ENCODE results near the gene MNX1.

DNA sequence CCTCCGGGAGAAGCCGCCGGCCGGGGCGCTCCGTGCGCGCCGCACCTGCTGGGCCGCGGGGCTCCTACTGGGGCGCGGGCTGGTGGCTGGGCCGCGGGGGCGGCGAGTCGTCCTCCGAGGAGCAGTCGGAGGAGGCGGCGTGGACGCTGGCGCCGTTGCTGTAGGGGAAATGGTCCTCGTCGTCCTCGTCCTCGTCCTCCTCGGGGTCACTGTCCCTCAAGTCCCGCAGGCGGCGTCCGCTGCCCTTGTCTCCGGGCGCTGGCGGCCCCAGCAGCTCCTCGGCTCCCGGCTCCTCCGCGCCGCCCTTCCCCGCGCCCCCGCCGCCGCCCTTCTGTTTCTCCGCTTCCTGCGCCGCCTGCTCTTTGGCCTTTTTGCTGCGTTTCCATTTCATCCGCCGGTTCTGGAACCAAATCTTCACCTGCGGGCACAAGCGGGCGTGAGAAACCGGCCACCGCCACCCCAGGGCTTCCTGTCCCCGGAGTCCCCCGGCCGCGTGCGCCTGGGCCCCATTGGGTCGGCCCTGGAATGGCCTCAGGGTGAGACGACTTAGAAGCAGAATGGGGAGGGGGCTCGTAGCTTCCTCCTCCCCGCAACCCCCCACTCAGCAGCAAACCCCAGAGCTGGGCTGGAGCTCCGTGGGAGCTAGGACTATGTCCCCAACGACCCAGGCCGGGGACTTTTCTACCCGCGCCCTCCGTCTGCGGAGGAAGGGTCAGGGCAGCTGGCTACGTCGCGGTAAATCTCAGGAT, 4.8 kb downstream of the MNX1 start:
- TF ChIP-seq, protein P1, sequence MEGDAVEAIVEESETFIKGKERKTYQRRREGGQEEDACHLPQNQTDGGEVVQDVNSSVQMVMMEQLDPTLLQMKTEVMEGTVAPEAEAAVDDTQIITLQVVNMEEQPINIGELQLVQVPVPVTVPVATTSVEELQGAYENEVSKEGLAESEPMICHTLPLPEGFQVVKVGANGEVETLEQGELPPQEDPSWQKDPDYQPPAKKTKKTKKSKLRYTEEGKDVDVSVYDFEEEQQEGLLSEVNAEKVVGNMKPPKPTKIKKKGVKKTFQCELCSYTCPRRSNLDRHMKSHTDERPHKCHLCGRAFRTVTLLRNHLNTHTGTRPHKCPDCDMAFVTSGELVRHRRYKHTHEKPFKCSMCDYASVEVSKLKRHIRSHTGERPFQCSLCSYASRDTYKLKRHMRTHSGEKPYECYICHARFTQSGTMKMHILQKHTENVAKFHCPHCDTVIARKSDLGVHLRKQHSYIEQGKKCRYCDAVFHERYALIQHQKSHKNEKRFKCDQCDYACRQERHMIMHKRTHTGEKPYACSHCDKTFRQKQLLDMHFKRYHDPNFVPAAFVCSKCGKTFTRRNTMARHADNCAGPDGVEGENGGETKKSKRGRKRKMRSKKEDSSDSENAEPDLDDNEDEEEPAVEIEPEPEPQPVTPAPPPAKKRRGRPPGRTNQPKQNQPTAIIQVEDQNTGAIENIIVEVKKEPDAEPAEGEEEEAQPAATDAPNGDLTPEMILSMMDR (conservative IDR thresholded peaks at IDR 0.05; ENCODE audit: low read length) = no peak
- no peak for TF ChIP-seq EZH2phosphoT487 (IDR thresholded peaks at IDR 0.05; ENCODE audit: borderline replicate concordance, low read depth, low read length)

Data from OCI-LY7 (cell line).